ENCODE measurements around the gene CYBA. TPM values are rescaled to one million over a fixed set of nuclear protein-coding genes. Genes with fewer than 3 reads are reported as not detected.

The CYBA gene
- polyA plus RNA-seq, 1 donor (not counting 4 experiments of a cell fraction or from before 2014, with no cell fraction given), result 4.4 TPM

DNA sequence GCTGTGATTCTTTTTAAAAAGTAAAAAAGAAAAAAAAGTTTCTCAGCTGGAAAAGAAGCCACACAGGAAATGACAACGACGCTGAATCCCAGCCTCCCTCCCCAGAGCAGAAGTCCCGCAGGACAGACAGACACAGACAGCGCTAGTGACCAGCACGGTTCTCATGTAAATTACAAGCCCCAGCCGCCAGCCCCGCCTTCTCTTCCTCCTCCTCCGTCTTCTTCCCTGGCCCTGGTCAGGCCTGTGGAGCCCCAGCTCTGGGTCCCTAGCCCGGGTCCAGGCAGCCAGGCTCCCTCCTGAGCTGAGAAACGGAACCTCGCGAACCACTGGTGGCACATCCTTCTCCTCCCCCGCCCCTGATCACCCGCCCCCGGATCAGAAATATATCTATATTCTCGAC is 19.5 kb downstream of the CYBA start:
- Histone ChIP-seq H3K4me3 (ENCODE audit: control insufficient read depth in 2 of 3, extremely low read depth in 1 of 3, insufficient read depth in 2 of 3, low read depth in 1 of 3, low read length in 3 of 3) (no peak overlapping the region), H3K9me3 (ENCODE audit: control insufficient read depth, low read depth, low read length) (no peaks in the 10 kb centered on the region), H3K36me3 (ENCODE audit: control insufficient read depth in 2 of 2, extremely low read depth in 1 of 2, insufficient read depth in 2 of 2, low read length in 2 of 2) (peaks cover 16 to 28% of the 10 kb centered on the region in 2 experiments), H4K20me1 (ENCODE audit: control insufficient read depth, extremely low read depth, insufficient read depth, low read length) (no peaks in the 10 kb centered on the region), H3K9me1 (ENCODE audit: control insufficient read depth, extremely low read depth, insufficient read depth, low read length) (no peaks in the 10 kb centered on the region), H2AFZ (ENCODE audit: control insufficient read depth, low read length) (no peak overlapping the region), H3K4me1 (ENCODE audit: control insufficient read depth, extremely low read depth, insufficient read depth, low read length) (peaks cover 11% of the 10 kb centered on the region), H3K79me2 (ENCODE audit: control insufficient read depth, insufficient read depth, low read length) (no peaks in the 10 kb centered on the region), H3K4me2 (ENCODE audit: control insufficient read depth, extremely low read depth, insufficient read depth, low read depth, low read length) (no peak overlapping the region), H3K9ac (ENCODE audit: control insufficient read depth, extremely low read depth, insufficient read depth, low read length) (no peak overlapping the region), H3K27me3 (ENCODE audit: control insufficient read depth, extremely low read depth, insufficient read depth, low read length) (peaks cover 15% of the 10 kb centered on the region), H3K27ac (ENCODE audit: control insufficient read depth, insufficient read depth, low read length) (no peak overlapping the region)
- no peak for FAIRE-seq
- DNase-seq (ENCODE audit: low read depth, low spot score), result no peak
- dilution Hi-C loops (cut with MboI; ENCODE audit: extremely low pct_ligation_motif_present, low sequenced_read_pairs), result no loop called here
- TF ChIP-seq, protein P1, sequence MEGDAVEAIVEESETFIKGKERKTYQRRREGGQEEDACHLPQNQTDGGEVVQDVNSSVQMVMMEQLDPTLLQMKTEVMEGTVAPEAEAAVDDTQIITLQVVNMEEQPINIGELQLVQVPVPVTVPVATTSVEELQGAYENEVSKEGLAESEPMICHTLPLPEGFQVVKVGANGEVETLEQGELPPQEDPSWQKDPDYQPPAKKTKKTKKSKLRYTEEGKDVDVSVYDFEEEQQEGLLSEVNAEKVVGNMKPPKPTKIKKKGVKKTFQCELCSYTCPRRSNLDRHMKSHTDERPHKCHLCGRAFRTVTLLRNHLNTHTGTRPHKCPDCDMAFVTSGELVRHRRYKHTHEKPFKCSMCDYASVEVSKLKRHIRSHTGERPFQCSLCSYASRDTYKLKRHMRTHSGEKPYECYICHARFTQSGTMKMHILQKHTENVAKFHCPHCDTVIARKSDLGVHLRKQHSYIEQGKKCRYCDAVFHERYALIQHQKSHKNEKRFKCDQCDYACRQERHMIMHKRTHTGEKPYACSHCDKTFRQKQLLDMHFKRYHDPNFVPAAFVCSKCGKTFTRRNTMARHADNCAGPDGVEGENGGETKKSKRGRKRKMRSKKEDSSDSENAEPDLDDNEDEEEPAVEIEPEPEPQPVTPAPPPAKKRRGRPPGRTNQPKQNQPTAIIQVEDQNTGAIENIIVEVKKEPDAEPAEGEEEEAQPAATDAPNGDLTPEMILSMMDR (optimal IDR thresholded peaks at IDR 0.05 in 1 of 3, IDR thresholded peaks at IDR 0.05 in 1 of 3, conservative IDR thresholded peaks at IDR 0.05 in 1 of 3; ENCODE audit: extremely low read depth in 1 of 3, insufficient read depth in 2 of 3, low read length in 3 of 3), result no peak
- no peak for TF ChIP-seq EZH2 (IDR thresholded peaks at IDR 0.05; ENCODE audit: low read length)

DNA sequence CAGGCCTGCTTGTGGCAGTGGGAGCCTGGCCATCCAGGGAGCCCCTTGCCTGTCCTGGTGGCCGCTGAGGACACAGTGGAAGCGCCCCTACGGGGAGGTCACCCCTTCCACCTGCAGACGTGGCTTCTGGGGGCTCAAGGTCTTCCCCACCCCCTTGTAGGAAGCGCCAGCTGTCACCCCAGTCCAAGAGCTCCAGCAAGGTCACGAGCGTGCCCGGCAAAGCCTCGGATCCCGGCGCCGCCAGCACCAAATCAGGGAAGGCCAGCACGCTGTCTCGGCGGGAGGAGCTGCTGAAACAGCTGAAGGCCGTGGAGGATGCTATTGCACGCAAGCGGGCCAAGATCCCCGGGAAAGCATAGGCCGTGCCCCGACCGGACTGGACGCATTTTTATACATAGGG is 19.9 kb downstream of the CYBA start:
- Histone ChIP-seq H3K27ac (ENCODE audit: control insufficient read depth, insufficient read depth, low read length) (no peak overlapping the region), H2AFZ (ENCODE audit: control insufficient read depth, low read length) (no peak overlapping the region), H4K20me1 (ENCODE audit: control insufficient read depth, extremely low read depth, insufficient read depth, low read length) (no peaks in the 10 kb centered on the region), H3K36me3 (ENCODE audit: control insufficient read depth in 2 of 2, extremely low read depth in 1 of 2, insufficient read depth in 2 of 2, low read length in 2 of 2) (peaks cover 16 to 28% of the 10 kb centered on the region in 2 experiments), H3K27me3 (ENCODE audit: control insufficient read depth, extremely low read depth, insufficient read depth, low read length) (peaks cover 11% of the 10 kb centered on the region), H3K9ac (ENCODE audit: control insufficient read depth, extremely low read depth, insufficient read depth, low read length) (no peak overlapping the region), H3K9me1 (ENCODE audit: control insufficient read depth, extremely low read depth, insufficient read depth, low read length) (no peaks in the 10 kb centered on the region), H3K4me1 (ENCODE audit: control insufficient read depth, extremely low read depth, insufficient read depth, low read length) (peaks cover 11% of the 10 kb centered on the region), H3K4me3 (ENCODE audit: control insufficient read depth in 2 of 3, extremely low read depth in 1 of 3, insufficient read depth in 2 of 3, low read depth in 1 of 3, low read length in 3 of 3) (no peak overlapping the region), H3K79me2 (ENCODE audit: control insufficient read depth, insufficient read depth, low read length) (no peaks in the 10 kb centered on the region), H3K4me2 (ENCODE audit: control insufficient read depth, extremely low read depth, insufficient read depth, low read depth, low read length) (no peak overlapping the region), H3K9me3 (ENCODE audit: control insufficient read depth, low read depth, low read length) (no peaks in the 10 kb centered on the region)
- no peak for TF ChIP-seq EZH2 (IDR thresholded peaks at IDR 0.05; ENCODE audit: low read length)
- TF ChIP-seq, protein P1 (optimal IDR thresholded peaks at IDR 0.05 in 1 of 3, IDR thresholded peaks at IDR 0.05 in 1 of 3, conservative IDR thresholded peaks at IDR 0.05 in 1 of 3; ENCODE audit: extremely low read depth in 1 of 3, insufficient read depth in 2 of 3, low read length in 3 of 3), result no peak
- dilution Hi-C loops (cut with MboI; ENCODE audit: extremely low pct_ligation_motif_present, low sequenced_read_pairs), result no loop called here
- no peak for FAIRE-seq
- no peak for DNase-seq (ENCODE audit: low read depth, low spot score)
